Stimulated activated CD4-positive, alpha-beta T cell treated with anti-CD3 and anti-CD28 coated beads, TNF-alpha, amount 100 ng/mL, for 24 hours (primary cell): ENCODE results near the gene GALNT17.
"Not testable (repeated sequence)": the region's sequence is repeated elsewhere in the genome, so short reads cannot be mapped to it uniquely, and the experiment has no call there.

Experiments
- DNase-seq, 3 experiments: peaks; one replicate each; pipeline ENCODE4 v3.0.0-alpha.2; 2020; ENCODE audit warnings: low read depth in 3 of 3

The GALNT17 gene

DNA sequence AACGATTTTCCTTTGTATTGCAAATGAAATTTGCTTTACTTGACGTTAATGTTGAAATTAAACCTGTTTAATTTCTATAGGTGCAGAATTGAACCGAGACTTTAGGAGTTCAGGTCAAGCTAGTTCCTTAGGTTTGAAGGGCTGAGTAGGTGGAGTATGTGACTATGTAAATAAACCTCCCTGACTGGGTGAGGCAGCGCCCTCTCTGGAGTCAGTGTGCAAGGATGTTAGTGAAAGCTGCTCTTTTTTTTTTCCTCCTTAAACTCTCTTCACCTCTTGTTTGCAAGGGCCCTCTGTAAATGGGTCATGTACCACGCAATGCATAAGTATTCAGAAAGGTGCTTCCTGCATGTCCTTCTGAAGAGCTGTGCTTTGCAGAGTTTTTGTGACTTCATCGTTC is 33.8 kb downstream of the GALNT17 start:
- DNase-seq = no peak

DNA sequence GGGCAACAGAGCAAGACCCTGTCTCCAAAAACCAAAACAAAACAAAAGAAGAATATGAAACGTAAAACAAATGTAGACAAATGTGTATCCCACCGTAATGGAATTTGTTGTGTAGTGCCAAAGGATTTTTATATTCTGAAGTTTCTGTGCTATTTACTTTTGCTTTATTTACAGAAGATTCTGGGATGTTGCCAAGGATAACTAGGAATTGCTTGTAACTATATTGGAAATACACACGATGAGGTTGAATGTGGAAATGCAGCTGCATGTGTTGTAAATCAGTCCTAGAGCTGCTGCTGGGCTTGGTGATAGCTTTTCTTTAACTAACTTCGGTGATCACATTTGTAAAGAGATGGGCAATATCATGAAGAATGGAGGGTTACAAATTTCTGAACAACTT is 39.5 kb downstream of the GALNT17 start:
- no peak for DNase-seq

DNA sequence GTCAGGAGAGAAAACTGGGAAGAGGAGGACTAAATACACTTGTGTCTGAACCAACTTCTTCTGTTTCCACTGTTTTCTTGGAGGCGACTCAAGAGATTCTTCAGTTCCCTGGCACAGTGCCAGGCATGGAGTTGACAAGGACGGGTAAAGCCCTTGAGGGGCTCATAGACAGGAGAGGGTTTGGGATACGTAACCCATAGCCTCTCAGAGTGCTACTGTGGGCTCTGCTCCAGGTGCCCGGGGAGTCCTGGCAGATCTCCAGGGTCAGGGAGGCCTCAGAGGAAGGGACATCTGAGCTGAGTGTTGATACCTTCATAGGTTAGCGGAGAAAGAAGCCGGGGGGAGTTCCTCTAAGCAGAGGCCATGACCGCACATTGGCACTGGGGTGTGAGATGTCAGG is 42.0 kb downstream of the GALNT17 start:
- no peak for DNase-seq

DNA sequence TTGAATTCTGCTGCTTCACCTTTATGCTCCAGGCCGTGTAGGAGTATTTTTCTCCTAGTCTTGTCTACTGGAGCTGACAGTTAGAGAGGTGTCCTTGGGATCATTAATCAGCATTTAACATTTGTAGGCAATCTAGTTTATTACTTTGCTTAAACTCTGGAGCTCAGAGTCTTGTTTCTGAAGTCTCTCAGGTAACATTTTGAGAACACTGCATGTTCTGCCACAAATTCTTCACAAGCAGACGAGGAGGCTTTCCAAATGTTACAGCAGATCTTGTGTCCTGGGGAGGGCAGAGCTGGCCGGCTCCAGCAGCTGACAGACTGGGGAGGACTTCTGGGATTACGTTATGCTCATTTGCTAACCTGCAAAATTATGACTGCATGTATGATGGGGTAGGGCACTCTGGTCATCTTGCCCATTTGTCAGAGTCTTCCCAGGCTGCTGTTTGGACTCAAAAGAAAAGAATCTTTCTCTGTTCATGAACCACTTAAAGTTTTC is 50.5 kb downstream of the GALNT17 start:
- DNase-seq = no peak

DNA sequence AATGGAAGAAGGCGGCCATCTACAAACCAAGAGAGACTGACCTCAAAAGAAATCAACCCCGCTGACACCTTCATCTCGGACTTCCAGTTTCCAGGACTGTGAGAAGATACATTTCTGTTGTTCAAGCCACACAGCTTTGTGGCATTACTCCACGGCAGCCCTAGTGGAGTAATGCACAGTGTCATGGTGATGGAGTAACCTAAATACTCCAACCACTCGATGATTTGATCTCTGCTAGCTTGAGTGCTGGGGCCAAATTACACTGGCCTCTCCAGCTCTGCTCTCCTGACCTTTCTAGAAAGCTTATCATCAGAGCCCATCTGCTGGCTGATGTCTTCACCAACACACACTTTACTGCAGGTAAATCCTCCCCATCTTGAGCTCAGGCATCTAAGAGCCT is 52.2 kb downstream of the GALNT17 start:
- no peak for DNase-seq

DNA sequence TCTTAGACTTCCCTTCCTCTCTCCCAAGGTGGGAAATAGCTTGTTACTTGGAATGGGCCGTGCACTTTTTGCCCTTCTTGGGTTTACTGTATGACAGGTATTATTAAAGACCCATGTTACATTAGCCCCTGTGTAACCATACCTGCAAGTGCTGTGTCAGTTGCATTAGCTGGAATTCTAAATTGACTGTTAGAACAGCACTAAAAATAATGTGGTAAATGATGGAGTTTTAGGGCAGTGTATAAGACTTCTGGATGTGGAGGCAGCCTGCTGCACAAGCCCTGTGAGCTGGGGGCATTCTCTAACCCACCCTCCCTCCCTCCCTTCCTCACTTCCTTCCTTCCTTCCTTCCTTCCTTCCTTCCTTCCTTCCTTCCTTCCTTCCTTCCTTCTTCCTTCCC is 52.7 kb downstream of the GALNT17 start:
- no peak for DNase-seq

DNA sequence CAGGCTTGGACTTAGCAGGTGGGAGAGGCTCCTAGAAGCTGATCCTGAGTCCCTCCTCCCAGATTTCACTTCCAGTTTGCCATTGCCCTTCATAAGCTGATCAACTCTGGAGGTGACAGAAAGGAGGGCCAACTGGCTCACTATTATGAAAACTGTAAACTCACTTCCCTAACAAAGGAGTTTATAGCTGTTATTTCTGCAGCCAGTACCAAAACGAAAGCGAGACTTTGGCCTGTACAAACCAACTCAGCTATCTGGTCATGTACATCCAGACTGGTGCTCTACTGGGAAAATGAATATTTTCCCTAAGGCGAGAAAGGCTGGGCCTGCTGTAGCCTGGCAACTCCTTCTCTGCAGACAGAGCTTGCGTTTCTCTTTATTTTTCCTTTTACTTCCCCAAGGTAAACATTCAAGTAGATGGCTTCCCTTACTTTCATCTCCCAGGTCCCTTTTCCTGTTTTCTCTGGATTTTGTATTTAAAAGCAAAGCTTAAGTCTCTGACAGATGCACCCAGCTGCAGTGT is 54.7 kb downstream of the GALNT17 start:
- DNase-seq = no peak

DNA sequence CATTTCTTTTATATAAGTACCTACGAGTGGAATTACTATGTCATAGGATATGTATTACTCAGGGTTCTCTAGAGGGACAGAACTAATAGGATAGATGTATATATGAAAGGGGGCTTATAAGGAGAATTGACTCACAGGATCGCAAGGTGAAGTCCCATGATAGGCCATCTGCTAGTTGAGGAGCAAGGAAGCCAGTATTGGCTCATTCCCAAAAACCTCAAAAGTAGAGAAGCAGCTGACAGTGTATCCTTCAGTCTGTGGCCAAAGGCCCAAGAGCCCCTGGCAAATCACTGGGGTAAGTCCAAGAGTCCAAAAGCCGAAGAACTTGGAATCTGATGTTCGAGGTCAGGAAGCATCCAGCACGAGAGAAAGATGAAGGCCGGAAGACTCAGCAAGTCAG is 59.8 kb downstream of the GALNT17 start:
- no peak for DNase-seq

DNA sequence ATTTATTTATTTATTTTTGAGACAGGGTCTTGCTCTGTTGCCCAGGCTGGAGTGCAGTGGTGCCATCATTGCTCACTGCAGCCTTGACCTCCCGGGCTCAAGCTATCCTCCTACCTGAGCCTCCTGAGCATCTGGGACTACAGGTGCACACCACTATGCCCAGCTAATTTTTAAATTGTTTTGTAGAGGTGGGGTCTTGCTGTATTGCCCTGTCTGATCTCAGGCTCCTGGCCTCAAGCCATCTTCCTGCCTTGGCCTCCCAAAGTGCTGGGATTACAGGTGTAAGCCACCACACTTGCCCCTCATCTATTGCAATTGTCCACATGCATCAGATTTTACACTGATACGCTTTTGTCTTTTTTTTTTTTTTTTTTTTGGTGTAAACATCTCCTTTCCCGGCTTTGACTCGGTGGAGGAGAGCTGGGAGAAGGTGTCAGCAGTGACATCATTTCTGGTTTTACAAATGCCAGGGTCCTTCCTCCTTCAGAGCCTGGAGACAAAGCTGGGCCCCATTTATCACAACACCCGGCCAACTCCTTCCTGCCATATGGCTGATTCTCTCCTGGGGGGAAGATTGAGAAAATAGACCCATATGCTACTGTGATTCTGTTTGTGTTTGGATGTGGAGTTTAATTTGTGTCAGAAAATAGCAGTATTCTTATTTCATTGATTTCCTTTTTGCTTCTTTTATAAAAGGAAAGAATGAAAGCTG is 61.3 kb downstream of the GALNT17 start:
- DNase-seq = no peak

DNA sequence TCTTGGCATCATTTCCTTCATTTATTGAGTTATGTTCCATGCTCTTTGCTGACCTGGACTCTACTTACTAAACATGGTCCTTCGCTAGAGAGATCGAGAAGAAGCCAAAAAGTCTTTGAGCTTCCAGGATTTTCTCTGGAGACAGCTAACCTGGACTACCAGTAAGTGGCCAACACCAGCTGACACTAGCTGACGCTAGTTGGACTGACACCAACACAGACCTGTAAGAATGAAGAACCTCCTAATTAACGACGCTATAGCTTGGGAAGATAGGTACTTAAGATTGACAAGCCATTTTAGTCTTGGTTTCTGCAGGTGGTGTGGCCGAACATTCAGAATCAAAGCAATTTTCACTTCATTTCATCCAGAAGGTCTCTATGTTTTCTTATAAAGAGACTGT is 66.4 kb downstream of the GALNT17 start:
- DNase-seq = no peak

DNA sequence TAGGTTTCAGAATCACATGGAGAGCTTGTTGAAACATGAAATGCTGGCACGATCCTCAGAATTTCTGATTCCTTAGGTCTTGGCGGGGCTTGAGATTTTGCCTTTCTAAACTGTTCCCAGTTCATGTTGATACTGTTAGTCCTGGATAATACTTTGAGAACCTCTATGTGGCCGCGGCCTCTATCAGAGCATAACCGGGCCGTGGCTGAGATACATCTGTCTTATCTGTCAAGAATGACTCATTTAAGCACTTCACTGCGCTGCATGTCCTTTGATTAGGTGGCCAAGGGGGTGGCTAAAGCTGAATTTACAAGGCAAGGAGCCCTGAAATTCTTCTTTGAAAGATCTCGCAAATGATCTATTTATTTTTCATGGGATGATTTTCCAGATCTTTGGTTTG is 66.9 kb downstream of the GALNT17 start:
- no peak for DNase-seq

DNA sequence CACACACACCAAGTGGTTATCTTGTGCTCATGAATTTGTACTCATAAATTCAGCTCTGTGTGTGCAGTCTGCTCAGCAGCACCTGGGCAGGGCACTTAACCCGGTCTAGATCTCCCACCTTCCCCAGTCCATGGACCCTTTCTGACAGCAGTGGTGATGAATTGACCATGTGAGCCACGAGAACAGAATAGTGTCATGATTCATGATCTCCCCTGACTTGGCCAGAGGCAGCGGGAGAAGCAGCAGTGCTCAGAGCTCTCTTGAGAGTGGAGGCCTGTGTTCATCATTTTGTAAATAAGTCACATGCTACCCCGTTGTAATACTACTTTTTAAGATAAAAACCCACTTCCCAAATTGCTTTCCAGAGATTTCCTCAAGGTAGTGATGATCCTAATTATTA is 74.2 kb downstream of the GALNT17 start:
- no peak for DNase-seq

DNA sequence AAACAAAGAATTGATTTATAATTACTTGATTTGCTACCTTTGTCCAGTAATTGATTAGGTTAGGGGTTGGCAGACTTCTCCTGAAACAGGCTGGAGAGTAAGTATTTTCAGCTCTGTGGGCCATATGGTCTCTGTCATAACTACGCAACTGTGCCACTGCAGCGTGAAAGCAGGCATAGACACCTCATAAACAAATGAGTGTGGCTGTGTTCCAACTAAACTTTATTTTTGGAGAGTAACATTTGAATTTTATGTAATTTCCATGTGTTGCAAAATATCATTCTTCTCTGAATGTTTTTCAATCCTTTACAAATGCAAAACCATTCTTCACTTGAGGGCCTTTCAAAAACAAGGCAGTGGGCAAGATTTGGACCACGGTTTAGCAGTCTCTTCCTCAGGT is 76.9 kb downstream of the GALNT17 start:
- DNase-seq = no peak

DNA sequence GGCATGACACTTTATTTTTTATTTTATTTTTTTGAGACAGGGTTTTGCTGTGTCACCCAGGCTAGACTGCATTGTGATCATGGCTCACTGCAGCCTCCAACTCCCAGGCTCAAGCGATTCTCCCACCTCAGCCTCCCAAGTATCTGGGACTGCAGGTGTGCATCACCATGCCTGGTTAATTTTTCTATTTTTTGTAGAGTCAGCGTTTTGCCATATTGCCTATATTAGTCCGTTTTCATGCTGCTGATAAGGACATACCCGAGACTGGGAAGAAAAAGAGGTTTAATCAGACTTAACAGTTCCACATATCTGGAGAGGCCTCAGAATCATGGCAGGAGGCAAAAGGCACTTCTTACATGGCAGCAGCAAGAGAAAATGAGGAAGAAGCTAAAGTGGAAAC is 77.5 kb downstream of the GALNT17 start:
- not testable (repeated sequence) for DNase-seq

DNA sequence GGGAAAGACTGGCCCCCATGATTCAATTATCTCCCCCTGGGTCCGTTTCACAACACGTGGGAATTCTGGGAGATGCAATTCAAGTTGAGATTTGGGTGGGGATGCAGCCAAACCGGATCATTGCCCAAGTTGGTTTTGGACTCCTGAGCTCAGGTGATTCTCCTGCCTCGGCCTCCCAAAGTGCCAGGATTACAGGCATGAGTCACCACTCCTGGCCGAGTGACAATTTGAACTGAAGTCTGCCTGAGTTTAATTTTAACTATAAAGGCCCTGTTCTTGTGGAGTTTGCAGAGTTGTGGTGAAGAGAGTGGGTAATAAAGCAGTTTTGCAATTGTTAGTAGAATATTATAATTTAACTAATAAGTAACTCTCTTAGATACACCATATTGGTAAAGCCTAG is 78.3 kb downstream of the GALNT17 start:
- DNase-seq = no peak

DNA sequence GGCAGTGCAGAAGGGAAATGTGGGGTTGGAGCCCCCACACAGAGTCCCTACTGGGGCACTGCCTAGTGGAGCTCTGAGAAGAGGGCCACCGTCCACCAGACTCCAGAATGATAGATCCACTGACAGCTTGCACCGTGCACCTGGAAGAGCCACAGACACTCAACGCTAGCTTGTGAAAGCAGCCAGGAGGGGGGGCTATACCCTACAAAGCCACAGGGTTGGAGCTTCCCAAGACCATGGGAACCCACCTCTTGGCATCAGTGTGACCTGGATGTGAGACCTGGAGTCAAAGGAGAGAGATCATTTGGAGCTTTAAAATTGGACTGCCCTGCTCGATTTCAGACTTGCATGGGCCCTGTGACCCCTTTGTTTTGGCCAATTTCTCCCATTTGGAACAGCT is 80.5 kb downstream of the GALNT17 start:
- not testable (repeated sequence) for DNase-seq

DNA sequence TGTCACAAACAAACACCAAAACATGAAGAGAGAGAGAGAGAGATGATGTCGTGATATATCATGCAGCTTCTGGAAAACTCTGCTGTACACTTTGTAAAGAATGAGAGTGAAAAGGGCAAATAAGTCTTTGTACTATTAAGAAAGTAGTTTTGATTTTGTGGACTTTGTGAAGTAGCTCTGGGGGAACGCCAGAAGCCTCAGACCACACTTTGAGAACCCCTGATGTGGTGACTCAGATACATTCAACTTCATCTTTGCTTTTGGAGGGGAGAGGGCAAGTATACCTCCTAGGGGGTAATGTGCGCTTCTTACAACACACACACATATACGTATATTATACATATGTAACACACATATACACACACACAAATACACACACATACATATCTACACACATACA is 84.3 kb downstream of the GALNT17 start:
- no peak for DNase-seq

DNA sequence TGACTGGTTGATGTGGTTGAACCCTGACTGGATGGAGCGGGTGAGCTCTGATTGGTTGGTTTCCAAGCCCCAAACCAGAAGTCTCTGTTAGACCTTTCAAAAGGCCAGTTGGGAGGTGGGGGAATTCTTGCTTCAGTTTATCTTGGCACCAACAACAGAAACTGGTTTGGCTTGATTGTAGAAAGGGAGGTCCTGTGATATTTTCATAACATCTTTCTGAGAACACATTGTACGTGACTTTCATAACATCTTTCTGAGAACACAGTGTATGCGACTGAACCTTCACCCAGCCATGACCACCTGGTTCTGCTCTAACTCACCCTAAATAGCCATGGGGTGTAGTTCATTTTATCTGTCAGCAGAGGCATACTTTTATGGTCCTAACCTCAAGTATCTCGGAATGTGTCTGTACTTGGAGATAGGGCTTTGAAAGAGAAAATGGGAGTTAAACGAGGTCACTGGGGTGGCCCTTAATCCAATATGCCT is 88.3 kb downstream of the GALNT17 start:
- no peak for DNase-seq

DNA sequence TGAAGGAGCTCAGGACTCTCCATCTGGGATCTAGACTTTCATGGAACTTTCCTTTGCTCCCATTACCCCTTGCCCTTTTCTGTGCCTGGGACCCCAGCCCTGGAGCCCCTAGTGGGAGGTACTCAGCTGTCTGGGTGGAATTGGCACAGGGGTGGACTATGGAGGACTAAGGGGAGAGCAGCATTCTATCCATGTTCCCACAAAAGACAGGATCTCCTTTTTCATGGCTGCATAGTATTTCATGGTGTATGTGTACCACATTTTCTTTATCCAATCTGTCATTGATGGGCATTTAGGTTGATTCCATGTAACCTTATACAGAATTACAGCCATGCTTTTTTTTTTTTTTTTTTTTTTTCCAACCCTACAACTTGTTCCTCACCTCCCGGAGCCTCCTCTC is 89.1 kb downstream of the GALNT17 start:
- no peak for DNase-seq

DNA sequence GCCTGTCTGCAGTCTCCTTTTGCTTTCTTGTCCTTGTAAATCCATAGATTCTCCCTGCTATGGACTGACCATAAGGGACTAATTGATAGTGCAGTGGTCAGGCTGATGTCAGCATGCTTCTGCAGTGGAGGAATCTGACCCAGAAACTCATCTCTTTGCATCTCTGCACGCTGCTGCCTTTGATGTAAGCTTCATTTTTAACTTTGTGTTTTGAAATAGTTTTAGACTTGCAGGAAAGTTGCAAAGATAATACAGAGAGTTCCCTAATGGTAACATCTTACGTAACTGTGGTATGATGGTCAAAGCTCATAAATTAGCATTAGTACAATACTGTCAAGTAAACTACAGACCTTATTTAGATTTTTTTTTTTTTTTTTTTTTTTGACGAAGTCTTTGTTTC is 89.6 kb downstream of the GALNT17 start:
- no peak for DNase-seq

DNA sequence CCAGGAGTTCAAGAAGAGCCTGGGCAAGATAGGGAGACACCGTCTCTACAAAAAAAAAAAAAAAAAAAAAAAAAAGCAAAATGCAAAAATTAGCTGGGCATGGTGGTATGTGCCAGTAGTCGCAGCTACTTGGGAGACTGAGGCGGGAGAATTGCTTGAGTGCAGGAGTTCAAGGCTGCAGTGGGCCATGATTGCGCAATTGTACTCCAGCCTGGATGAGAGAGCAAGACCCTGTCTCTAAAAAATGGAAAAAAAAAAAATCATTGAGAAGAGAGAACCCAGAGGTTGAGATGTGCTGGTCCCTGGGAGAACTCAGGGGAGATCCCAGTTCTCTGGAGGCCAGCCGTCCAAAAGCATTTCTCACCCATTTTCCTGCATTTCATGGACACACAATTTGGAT is 95.2 kb downstream of the GALNT17 start:
- DNase-seq = no peak

DNA sequence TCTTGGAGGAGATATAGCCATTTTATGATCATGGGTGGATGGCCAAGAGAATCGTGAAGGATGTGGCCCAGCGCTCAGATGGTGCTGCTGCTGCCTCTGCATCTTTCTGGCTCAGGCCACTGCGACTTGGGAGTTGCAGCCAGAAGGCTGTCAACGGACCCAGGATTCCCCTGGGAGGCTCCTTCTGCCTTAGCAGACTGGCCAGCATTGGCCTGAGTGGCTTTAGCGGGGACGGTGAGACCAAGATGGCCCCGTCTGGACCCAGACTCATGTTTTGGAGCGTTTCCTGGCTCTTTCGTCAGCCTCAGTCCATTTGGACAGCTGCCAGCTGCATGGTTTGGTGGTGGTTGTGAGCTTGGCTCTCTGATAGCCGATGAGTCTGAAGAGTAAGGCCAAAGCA is 97.2 kb downstream of the GALNT17 start:
- no peak for DNase-seq

DNA sequence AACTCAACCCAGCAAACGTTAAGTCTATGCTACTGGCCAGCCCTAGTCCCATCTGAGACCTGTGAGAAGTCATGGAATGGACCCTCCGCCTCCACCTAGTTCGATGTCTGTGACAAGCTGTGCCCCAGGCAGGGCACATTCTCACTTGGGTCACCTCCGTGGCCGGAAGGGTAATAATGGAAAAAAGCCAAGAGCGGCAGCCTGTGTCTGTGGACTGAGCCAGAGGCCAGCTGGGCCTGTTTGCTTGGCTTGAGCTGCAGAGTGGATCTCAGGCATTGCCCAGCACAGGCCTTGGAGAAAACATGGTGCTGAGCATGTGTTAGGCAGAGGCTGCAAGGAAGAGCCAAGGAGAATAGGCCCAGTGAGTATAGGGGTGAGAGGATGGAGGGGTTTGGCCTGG is 97.8 kb downstream of the GALNT17 start:
- DNase-seq = no peak

DNA sequence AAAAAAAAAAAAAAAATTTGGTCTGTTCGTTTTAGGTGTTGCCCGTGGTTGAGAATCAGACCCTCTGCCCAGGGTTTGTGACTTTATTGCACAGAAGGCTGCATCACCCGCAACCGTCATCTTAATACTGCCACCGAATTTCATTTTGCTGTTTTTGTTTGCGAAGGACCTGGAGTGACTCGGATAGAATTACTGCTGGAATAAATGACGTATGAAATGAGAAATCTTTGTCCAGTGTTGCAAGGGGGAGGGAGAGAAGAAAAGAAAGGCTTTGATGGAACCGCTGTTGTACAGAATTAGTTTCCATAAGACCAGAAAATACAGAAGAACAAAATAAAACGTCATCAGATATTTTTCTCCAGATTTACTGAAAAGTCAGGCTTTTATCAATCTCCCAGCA is 103.3 kb downstream of the GALNT17 start:
- no peak for DNase-seq
